ENCODE results near the gene PDE9A.

Gene PDE9A

DNA sequence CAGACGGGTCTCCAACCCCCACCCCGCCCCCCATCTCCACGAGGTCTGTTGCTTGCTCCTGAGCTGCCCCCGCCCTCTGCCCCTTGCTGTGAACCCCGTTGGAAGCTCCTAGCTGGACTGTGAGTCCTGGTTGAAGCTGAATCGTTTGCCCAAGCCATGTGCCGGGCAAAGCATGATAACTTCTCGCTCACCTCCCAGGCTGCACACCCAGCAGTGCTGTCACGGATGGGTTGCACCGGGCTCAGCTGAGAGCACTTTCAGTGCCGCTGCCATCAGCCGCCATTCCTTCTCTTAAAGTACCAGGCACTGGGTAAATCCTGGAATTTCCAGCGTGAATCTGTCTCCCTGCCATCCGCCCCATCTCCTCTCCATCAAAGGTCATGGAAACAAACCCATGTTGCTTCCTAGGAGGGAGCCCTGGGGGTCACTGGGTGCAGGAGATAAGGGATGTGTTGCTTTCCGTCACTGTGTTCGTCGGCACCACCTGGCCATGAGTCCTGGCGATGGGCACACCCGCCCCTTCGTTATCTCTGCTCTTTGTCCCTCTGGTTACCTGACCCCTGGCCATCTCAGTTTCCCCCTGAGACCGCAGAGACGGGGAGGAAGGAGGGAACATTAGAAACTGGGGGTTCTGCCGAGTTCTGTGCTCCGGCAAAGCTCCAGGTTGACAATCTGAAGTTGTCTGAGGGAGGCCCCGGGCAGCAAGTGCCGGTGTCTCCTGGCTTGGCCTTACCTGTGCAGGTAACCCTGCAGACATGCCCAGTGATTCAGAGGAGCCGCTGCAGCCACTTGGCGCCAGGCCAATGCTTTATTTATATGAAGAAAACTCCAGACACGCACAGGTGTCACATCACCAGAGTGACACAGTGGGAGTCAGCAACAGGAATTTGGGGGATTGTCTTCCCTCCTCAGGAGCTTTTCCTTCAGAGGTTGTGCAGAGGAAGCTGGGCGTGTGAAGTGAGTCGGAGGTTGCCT is 2.7 kb downstream of the PDE9A start:
- no peak for DNase-seq (ENCODE audit: low read depth in 2 of 2, low spot score in 1 of 2)

DNA sequence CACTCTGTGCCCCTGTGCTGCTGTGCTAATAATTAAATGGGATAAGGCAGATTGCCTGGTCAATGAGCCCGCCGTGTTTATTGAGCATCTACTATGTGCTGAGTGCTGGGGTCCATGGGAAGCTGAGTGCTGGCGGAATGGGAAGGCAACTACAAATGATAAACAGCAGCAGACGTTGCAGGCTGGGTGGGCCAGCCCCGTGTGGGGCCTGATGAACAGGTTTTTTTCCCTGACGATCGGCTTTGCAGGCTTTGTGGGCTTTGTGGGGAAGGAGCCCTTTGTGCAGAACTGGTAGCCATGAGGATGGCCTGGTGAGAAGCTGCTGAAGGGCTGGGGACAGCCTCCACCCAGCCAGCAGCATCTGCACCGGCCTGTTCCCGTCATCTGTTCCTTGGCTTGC is 3.5 kb downstream of the PDE9A start:
- DNase-seq (ENCODE audit: low read depth in 2 of 2, low spot score in 1 of 2), result no peak

DNA sequence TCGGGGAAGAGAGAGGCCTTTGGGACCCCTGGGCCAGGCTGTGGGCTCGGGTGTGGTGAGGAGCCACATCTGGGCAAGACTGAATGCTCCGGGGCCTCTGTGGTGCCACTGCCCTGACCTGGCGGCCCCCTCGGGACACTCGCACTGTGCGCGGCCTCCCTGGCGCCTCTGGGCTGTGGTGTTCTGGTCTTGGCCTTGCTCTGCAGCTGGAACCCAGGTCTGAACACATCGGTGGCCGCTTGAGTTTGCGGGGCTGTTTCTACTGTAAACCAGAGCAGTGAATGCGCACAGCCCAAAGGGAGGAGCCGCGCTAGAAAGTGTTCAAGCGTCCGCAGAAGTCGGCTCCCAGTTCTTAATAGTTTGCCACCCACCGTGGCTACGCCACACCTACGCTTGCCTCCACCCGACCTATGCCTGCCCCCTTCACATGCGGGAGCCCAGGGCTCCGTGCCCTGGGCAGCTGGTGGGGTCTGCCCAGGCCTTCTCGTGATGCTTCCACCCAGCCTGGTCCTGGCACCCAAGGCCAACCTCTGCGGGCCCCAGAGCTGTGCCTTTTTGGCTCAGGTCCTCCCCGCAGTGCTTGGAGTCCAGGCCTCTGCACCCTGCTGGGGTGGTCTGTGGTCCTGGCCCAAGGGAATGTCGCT is 4.4 kb downstream of the PDE9A start:
- DNase-seq (ENCODE audit: low read depth in 2 of 2, low spot score in 1 of 2), result no peak

DNA sequence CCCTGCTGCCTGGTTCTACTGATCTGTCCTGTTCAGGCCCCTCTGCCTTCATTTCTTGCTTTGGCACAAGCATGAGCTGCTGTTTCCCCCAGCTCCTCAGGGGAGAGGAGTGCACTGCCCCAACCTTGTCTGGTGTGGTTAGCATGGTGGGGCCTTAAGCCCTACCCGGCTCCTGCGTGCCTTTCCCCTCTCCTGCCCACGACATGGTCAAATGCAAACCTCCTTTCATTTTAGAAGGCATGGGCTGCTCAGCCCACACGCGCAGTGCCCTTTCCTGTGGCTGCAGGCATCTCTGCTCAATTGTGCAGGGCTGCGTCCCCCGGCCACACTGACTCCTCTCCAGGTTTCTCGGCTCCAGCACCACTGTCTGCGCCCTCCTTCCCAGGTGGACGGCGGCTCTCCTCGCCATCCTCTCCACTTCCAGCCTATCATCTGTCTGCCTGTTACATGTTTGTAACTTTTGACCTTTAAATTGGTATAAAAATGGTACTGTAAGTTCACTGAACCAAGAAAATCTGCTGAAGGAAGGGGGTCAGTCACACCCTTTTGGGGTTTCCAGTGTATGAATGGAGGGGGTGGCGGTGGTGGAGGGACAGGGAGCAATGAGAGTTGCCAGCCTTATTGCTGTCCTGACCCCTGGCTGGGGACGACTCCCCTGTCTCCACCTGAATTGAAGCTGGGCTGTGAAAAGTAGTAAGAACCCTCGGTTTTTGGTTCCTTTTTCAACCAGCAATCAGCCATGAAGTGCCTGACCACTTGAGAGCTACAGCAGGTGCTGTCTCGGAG is 5.1 kb downstream of the PDE9A start:
- no peak for DNase-seq (ENCODE audit: low read depth in 2 of 2, low spot score in 1 of 2)

DNA sequence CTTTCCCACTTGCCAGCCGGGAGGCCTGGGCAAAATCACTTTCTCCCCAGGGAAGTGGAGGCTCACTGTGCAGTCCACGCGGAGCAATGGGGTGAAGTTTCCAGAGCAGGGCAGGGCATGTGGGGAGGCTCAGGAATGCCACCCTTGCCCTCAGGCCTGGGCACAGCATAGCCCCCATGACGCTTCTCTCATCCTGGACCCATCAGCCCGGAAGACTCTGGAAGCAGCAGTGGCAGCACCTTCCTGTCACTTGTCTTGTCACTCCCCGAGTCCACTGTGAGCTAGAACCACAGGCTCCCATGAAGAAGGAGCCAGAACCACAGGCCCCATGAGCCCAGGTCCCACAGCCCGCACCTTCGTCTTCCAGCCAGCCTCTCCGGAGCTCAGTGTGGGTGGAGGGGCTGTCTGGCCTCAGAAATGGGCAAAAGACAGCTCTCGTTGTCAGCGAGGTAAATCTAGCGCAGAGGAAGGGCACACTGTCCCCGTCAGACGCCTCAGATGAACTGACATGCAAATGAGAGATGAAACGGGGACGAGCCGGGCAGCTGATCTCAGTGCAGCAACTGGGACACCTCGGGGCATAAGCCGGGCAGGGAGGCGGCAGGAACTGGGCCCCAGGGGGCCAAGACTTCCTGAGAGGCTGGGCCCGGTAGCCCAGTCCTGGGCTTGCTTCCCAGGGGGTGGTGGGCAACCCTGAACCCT is 6.1 kb downstream of the PDE9A start:
- no peak for DNase-seq (ENCODE audit: low read depth in 2 of 2, low spot score in 1 of 2)

DNA sequence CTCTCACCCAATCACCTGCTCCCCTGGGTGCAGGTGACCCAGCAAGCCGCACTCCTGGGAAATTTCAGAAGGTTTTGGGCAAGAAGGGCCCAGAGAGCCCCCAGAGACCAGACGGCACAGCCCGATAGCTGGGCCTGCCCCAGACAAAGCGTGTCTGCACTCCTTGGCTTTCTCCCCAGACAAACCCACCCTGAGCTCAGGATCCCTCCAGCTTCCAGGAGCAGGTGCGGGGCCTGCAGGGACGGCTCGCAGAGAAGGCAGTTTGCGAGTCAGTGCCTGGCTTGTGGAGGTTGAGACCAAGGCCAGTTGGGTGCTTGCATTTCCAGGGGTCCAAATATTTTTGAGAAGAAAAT is 6.7 kb downstream of the PDE9A start:
- no peak for DNase-seq (ENCODE audit: low read depth in 2 of 2, low spot score in 1 of 2)

DNA sequence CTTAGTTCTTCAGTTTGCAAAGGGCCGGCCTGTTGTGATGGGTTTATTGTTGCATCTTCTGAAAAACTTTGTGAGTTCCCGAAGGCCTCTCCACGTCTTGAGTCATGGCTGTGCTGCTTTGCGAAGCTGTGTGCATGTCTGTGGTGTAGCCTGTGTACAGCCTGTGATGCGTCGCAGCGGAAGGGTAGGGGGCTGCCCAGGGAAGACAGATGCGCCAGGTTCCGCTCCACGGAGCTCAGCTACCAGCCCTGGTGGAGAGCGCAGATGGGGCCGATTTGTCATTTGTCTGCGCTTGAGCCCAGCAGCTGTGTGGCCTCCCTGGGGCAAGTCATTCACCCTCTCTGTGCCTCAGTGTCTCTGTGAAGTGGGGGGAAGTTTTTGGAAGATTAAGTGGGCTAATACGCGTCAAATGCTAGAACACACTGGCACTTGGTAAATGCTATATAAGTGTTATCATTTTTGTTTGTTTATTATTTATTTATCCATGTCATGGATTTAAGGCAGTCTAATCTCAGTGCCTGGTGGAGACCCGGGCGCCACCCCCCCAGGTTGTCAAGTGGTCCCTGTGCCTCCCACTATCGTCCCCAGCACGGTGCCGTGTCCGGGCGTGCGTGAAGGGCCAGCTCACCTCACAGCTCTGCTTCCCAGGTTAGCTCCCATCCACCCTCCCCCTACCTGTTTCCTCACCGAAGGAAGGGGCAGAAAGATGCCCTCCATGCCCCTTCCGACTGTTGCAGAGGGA is 8.4 kb downstream of the PDE9A start:
- DNase-seq (ENCODE audit: low read depth in 2 of 2, low spot score in 1 of 2), result no peak

DNA sequence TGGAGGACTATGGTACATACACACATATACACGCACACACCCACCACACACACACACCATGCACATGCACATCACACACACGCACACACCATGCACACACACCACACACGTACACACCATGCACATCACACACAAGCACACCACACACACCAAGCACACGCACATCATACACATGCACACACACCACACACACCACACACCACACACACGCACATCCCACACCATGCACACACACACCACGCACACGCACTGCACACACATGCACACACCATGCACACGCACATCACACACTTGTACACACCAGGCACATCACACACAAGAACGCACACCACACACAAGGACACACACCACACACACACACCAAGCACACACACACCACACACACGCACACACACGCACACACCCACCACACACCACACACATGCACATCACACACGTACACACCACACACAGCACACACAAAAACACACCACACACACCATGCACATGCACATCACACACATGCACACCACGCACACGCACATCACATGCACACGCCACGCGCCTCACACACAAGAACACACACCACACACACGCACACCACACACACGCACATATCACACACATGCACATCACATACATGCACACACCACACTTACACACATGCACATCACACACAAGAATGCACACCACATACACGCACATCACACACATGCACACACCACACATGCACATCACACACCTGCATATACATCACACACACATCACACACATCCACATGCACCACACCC is 9.2 kb downstream of the PDE9A start:
- no peak for DNase-seq (ENCODE audit: low read depth in 2 of 2, low spot score in 1 of 2)

DNA sequence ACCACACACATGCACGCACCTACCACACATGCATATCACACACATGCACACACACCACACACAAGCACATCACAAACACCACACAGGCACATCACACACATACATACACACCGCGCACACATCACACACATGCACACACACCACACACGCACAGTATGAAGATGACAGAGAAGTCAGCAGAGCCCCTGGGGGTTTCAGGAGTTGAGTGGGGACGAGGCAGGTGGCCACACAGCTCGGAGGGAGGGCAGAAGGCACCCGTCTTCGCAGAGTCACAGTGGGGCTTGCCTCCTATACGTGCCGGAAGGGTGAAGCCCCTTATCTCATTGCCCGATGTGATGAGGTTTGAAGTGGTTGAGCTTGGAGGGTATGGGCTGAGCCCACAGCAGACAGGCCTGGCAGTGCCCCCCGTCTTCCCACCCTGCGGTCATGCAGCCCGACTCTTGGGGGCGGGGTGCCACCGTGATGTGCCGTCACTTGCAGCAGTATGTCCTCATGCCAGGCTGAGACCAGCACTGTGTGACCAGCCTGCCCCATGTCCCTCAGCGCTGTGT is 9.9 kb downstream of the PDE9A start:
- no peak for DNase-seq (ENCODE audit: low read depth in 2 of 2, low spot score in 1 of 2)

DNA sequence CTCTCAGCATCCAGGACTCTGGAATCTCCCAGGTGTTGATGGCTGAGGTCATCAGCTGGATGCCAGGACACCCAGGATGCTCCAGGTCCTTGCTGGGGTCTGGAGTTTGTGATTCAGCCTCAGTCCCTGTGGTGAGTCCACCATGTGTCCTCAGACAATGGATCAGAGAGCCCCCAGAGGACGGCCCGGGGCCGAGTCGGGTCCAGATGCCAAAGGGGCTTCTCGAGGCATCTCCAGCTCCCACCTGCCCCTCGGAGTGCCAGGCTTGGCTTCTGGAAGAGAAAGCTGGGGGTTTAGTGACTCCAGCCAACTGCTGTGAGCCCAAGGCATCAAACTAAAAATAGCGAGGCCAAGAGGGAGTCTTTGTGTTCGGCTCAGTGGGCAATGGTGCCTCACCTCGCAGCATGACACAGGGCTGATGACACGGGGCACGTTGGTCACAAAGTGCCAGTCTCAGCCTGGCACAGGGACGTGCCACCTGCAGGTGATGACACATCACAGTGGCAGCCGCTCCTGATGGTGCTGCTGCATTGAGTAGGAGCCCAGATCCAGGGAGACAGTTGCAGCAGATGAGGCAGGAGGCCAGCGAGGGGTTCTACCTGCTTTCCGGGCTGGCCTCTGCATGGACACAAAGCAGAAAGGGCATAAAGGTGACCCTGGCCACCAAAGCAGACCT is 10.6 kb downstream of the PDE9A start:
- no peak for DNase-seq (ENCODE audit: low read depth in 2 of 2, low spot score in 1 of 2)

DNA sequence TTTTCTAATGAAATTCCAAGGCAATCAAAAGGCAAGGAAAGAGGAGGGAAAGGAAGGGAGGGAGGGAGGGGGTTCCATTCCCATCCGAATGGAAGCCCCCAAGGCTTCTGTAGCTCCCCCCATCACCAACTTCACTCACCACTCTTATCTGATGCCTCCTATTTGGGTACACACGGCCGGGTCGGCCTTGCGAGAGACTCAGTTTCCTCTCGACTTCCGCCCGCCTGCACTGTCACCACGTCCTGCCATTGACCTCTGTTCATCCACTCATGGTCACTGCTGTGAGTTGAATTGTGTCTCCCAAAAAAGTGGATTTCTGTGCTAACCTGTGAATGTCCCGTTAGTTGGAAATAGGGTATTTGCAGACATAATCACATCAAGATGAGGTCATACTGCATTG is 11.2 kb downstream of the PDE9A start:
- DNase-seq (ENCODE audit: low read depth in 2 of 2, low spot score in 1 of 2), result no peak

DNA sequence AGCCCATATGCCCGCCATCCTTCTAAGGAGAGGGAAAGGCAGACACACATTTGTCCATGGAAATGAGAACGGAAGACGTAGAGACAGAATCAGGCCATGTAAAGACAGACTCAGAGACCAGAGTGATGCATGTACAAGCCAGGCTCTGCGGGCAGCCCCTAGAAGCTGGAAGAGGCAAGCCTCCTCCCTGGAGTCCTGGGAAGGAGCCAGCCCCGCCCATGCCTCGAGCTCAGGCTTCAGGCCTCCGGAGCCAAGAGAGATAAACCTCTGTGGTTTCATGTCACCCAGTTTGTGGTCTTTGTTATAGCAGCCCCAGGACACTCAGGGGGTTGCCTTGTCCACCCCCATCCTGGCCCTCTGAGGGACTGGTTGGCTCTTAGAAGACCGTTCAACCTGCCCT is 11.6 kb downstream of the PDE9A start:
- no peak for DNase-seq (ENCODE audit: low read depth in 2 of 2, low spot score in 1 of 2)

DNA sequence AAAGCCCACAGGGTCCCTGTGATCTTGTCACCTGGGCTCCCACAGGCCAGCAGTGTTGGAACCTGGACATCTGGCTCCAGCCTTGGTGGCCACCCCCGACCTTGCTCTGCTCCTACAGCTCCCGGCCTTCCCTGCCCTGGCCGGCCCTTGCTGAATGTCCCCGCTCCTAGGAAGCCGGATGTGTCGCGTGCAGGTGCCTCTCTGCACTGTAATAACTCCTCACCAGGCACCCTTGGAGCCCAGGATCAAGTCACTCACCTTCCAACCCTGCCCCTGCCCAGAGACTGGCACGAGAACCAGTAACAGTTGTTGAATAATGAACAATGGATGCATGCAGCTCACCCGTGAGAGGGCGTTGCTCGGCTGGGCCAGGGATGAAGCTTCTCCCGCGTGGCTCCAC is 12.1 kb downstream of the PDE9A start:
- no peak for DNase-seq (ENCODE audit: low read depth in 2 of 2, low spot score in 1 of 2)

DNA sequence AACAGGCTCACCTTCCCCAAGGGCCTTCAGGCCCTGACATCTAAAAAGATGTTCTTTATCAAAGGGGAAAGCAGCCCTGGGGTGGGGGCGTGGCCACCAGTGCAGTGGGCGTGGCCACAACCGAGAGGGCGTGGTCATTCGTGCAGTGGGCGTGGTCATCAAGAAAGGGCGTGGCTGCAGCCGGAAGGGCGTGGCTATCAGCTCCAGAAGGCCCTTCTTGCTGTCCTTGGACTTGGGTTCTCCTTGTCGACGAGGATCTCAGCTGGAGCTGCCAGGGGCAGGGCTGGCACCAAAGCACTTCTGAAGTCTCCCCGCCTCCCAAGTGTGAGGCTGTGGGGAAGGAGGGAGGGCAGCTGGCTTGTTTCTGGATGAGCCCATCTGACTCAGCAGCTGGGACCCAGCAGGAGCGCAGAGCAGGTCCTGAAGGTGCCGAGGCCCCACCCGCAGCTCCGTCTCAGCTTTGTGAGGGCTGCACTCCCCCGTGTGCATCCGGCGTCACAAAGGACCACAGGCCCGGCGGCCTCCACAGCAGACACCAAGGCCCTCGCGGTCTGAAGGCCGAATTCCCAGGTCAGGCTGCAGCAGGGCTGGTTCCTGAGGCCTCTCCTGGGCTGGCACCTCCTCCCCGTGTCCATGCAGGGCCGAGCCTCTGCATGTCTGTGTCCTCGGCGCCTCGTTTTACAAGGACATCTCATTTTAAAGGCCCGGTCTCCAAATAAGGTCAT is 12.8 kb downstream of the PDE9A start:
- no peak for DNase-seq (ENCODE audit: low read depth in 2 of 2, low spot score in 1 of 2)

DNA sequence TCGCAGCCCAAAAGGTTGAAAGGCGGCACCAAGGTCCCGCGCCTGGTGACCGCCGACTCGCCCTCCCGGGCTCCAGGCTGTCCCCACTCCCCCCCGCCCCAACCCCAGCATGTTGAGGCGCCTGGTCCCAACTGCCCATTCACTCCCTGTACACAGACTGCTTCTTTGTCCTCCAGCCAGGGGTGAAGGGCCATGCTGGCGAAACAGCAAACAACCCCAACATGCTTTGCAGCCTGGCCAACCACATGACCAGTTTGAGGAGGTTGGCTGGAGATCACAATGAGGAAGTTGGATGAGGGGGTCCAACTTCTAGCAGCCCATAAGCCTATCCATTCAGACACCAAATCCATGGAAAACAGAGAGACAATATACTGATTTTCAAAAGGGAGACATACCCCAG is 13.5 kb downstream of the PDE9A start:
- no peak for DNase-seq (ENCODE audit: low read depth in 2 of 2, low spot score in 1 of 2)

DNA sequence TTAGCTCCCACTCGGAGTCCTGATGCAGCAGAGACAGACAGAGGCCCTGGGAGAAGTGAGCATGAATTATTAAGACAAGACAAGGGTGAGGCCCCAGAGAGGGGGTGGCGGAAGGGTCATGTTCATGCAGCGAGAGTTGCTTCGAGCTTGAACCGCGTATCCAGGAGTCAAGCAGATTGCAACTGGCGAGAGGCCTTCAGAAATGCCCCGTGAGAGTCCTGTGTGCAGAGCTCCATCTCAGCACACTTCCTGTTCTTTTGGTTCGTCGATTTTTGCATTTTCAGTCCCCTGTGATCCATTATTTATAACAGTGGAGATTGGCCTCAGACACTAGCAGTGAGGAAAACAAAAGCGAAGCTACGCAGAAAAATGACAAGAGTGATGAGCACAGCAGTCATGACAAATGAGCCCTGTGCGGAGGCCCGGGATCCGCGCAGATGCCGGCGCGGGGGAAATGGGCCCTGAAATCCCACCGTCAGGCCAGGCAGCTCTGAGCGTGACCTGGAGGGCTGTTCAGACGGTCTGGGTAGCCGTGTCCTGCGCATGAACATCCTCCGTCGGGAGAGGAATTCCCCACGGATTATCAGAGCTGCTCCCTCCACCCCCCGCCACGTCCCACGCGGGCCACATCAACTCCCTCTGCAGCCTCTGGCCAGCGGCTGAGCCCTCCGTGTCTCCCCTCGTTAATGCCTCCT is 15.0 kb downstream of the PDE9A start:
- no peak for DNase-seq (ENCODE audit: low read depth in 2 of 2, low spot score in 1 of 2)

DNA sequence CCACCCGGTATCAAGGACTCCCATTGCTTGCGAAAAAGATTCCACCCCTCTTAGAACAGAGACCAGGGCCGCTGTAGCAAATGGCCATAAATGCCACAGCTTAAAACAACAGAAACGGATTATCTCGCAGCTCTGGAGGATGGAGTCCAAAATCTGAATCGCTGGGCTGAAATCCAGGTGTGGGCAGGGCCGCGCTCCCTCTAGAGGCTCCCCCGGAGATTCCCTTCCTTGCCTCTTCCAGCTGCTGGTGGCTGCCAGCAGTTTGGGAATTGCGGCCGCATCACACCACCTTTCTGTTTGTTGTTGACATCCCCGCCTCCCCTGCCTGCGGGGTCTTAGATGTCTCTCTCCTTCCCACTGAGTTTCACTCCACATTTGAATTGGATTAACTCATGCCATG is 15.6 kb downstream of the PDE9A start:
- DNase-seq (ENCODE audit: low read depth in 2 of 2, low spot score in 1 of 2), result no peak

Data from stimulated activated CD8-positive, alpha-beta memory T cell treated with anti-CD3 and anti-CD28 coated beads, Interleukin-4, amount 100 ng/mL, for 1 hour (primary cell).